Measurements from ENCODE around the gene ATP13A3.

ATP13A3 gene

GRCh38 chr3:194374935-194375334, 111.9 kb downstream of the ATP13A3 start:
- TF ChIP-seq POLR2A (IDR thresholded peaks at IDR 0.05; ENCODE audit: extremely low read depth, insufficient read length) (no peak), MAX (IDR thresholded peaks at IDR 0.05; ENCODE audit: low read depth, low read length) (no peak), CTCF (IDR thresholded peaks at IDR 0.05; ENCODE audit: low read depth, low read length) (no peak), MYC (IDR thresholded peaks at IDR 0.05; ENCODE audit: low read depth, low read length) (no peak)
- no peak overlapping the region for H3K4me3 ChIP-seq (ENCODE audit: low read depth, low read length)
- no peak for DNase-seq (ENCODE audit: low read depth)

GRCh38 chr3:194373899-194374298, 112.9 kb downstream of the ATP13A3 start:
- no peak for TF ChIP-seq POLR2A (IDR thresholded peaks at IDR 0.05; ENCODE audit: extremely low read depth, insufficient read length)
- no peak for TF ChIP-seq CTCF (IDR thresholded peaks at IDR 0.05; ENCODE audit: low read depth, low read length)
- TF ChIP-seq MAX (IDR thresholded peaks at IDR 0.05; ENCODE audit: low read depth, low read length), result no peak
- no peak for TF ChIP-seq MYC (IDR thresholded peaks at IDR 0.05; ENCODE audit: low read depth, low read length)
- H3K4me3 ChIP-seq (ENCODE audit: low read depth, low read length), result no peak overlapping the region
- no peak for DNase-seq (ENCODE audit: low read depth)

- TF ChIP-seq POLR2A (IDR thresholded peaks at IDR 0.05; ENCODE audit: extremely low read depth, insufficient read length), result no peak
- TF ChIP-seq CTCF (IDR thresholded peaks at IDR 0.05; ENCODE audit: low read depth, low read length), result no peak
- TF ChIP-seq MAX (IDR thresholded peaks at IDR 0.05; ENCODE audit: low read depth, low read length), result no peak
- no peak for DNase-seq (ENCODE audit: low read depth)
- no peak overlapping the region for H3K4me3 ChIP-seq (ENCODE audit: low read depth, low read length)
These were observed 113.8 kb downstream of the ATP13A3 start for GRCh38 chr3:194373028-194373427.

GRCh38 chr3:194370753-194371152, 116.0 kb downstream of the ATP13A3 start:
- DNase-seq (ENCODE audit: low read depth), result no peak
- no peak for TF ChIP-seq MAX (IDR thresholded peaks at IDR 0.05; ENCODE audit: low read depth, low read length)
- no peak for TF ChIP-seq CTCF (IDR thresholded peaks at IDR 0.05; ENCODE audit: low read depth, low read length)
- no peak for TF ChIP-seq POLR2A (IDR thresholded peaks at IDR 0.05; ENCODE audit: extremely low read depth, insufficient read length)
- H3K4me3 ChIP-seq (ENCODE audit: low read depth, low read length), result no peak overlapping the region

GRCh38 chr3:194369522-194370279, 117.1 kb downstream of the ATP13A3 start, which contains the start of gene LRRC15:
TSS of gene LRRC15 (minus strand) at chr3:194369743. CDS start at chr3:194361043, 8,700 bp downstream.
- peak; percentile 19 for DNase-seq (ENCODE audit: low read depth)
- TF ChIP-seq POLR2A (IDR thresholded peaks at IDR 0.05; ENCODE audit: extremely low read depth, insufficient read length) (no peak), MYC (IDR thresholded peaks at IDR 0.05; ENCODE audit: low read depth, low read length) (no peak), MAX (IDR thresholded peaks at IDR 0.05; ENCODE audit: low read depth, low read length) (no peak), CTCF (IDR thresholded peaks at IDR 0.05; ENCODE audit: low read depth, low read length) (peak; percentile 7)
- H3K4me3 ChIP-seq (ENCODE audit: low read depth, low read length), result no peak within 1 kb of the TSS
